ENCODE results near the gene BAIAP2L2. TPM values are rescaled to one million over a fixed set of nuclear protein-coding genes. Genes with fewer than 3 reads are reported as not detected.

BAIAP2L2 gene
- total RNA-seq, 1 donor from 2014 or later, result 0.77 TPM

DNA sequence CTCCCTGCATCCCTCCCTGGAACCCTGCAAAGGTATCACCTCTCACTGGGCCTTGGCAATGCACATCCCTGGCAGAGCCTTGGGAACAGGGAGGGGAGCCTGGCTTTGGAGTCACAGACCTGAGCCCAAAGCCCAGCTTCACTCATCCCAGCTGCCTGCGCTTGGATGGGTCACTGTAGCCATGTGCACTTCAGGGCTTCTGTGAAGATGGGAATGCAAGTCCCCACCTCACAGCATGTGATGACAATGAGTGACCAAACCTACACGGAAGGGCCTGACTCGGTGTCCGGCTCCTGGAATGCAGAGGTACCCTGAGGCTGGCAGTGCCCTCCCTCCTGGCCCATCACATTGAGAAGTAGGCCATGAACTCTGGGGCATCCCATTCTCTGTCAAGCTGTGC, 22.8 kb upstream of the BAIAP2L2 start:
- peaks cover 21% of the 10 kb centered on the region for H3K36me3 Mint-ChIP-seq (ENCODE audit: low read depth, unreplicated experiment)
- no peak overlapping the region for H3K4me3 Mint-ChIP-seq (ENCODE audit: unreplicated experiment)
- peaks cover 6% of the 10 kb centered on the region for H3K4me1 Mint-ChIP-seq (ENCODE audit: unreplicated experiment)
- peaks cover 2% of the 10 kb centered on the region for H3K27me3 Mint-ChIP-seq (ENCODE audit: unreplicated experiment)
- TF ChIP-seq, protein P1, sequence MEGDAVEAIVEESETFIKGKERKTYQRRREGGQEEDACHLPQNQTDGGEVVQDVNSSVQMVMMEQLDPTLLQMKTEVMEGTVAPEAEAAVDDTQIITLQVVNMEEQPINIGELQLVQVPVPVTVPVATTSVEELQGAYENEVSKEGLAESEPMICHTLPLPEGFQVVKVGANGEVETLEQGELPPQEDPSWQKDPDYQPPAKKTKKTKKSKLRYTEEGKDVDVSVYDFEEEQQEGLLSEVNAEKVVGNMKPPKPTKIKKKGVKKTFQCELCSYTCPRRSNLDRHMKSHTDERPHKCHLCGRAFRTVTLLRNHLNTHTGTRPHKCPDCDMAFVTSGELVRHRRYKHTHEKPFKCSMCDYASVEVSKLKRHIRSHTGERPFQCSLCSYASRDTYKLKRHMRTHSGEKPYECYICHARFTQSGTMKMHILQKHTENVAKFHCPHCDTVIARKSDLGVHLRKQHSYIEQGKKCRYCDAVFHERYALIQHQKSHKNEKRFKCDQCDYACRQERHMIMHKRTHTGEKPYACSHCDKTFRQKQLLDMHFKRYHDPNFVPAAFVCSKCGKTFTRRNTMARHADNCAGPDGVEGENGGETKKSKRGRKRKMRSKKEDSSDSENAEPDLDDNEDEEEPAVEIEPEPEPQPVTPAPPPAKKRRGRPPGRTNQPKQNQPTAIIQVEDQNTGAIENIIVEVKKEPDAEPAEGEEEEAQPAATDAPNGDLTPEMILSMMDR (IDR thresholded peaks at IDR 0.05; ENCODE audit: unreplicated experiment), result no peak
- H3K9me3 Mint-ChIP-seq (ENCODE audit: unreplicated experiment), result no peaks in the 10 kb centered on the region
- DNase-seq (ENCODE audit: low spot score), result no peak
- H3K27ac Mint-ChIP-seq (ENCODE audit: unreplicated experiment), result no peak overlapping the region

DNA sequence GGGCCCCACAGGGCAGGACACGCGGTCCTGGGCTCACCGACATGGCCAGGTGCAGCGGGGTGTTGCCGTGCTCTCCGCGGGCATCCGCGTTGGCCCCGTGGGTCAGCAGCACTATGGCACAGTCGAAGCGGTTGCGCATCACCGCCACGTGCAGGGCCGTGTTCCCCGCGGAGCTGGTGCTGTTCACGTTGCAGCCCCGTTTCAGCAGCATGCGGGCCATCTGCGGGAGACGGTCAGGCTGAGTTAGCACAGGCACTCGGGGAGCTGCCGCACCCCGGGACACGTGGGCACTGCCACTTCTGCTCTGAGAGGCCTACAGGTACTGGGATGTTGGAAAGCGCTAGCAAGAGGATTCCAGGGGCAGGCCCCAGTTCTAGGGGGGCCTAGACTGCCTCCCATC, 22.3 kb upstream of the BAIAP2L2 start:
- no peaks in the 10 kb centered on the region for H3K9me3 Mint-ChIP-seq (ENCODE audit: unreplicated experiment)
- H3K27ac Mint-ChIP-seq (ENCODE audit: unreplicated experiment), result no peak overlapping the region
- peaks cover 2% of the 10 kb centered on the region for H3K27me3 Mint-ChIP-seq (ENCODE audit: unreplicated experiment)
- peaks cover 6% of the 10 kb centered on the region for H3K4me1 Mint-ChIP-seq (ENCODE audit: unreplicated experiment)
- no peak for DNase-seq (ENCODE audit: low spot score)
- TF ChIP-seq, protein P1 (IDR thresholded peaks at IDR 0.05; ENCODE audit: unreplicated experiment), result no peak
- H3K36me3 Mint-ChIP-seq (ENCODE audit: low read depth, unreplicated experiment), result peaks cover 21% of the 10 kb centered on the region
- no peak overlapping the region for H3K4me3 Mint-ChIP-seq (ENCODE audit: unreplicated experiment)

DNA sequence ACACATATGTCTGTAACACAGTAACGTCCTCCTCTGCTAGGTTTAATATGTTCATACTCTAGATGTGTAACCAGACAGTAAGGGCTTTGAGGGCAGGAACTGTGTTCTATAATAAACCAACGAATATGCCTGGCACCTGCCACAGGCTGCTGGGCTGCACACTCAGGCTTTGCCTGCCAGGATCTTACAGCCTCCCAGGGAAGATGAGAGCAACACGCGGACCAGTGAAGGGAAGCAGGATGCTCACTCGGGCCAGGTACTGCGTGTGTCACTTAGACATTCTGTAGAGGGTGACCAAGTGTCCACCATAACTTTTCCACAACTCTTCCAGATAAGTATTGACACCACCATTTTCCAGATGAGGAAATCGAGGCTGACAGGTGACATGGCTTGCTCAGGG, 21.7 kb upstream of the BAIAP2L2 start:
- Mint-ChIP-seq H3K27ac (ENCODE audit: unreplicated experiment) (no peak overlapping the region), H3K4me3 (ENCODE audit: unreplicated experiment) (no peak overlapping the region), H3K27me3 (ENCODE audit: unreplicated experiment) (peaks cover 2% of the 10 kb centered on the region), H3K36me3 (ENCODE audit: low read depth, unreplicated experiment) (peaks cover 21% of the 10 kb centered on the region), H3K4me1 (ENCODE audit: unreplicated experiment) (peaks cover 6% of the 10 kb centered on the region), H3K9me3 (ENCODE audit: unreplicated experiment) (no peaks in the 10 kb centered on the region)
- TF ChIP-seq, protein P1 (IDR thresholded peaks at IDR 0.05; ENCODE audit: unreplicated experiment), result no peak
- no peak for DNase-seq (ENCODE audit: low spot score)

DNA sequence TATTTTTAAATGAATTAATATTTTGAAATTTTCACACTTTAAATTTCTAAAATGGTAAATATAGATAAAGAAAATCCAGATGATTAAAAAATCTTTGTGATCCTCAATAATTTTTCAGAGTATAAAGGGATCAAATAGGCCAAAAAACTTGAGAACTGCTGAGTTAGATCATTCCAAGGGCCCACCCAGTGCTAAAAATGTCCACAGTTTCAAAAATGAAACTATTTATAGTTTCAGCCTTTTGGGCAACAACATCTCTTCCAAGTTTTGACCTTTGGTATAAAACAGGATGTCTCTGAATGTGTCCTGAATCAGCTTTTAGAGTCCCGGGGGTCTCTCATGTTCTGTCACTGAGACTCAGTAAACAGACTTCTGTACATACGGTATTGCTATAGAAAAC, 20.9 kb upstream of the BAIAP2L2 start:
- Mint-ChIP-seq H3K27me3 (ENCODE audit: unreplicated experiment) (peaks cover 2% of the 10 kb centered on the region), H3K9me3 (ENCODE audit: unreplicated experiment) (no peaks in the 10 kb centered on the region), H3K36me3 (ENCODE audit: low read depth, unreplicated experiment) (peaks cover 21% of the 10 kb centered on the region), H3K4me3 (ENCODE audit: unreplicated experiment) (no peak overlapping the region), H3K4me1 (ENCODE audit: unreplicated experiment) (peaks cover 6% of the 10 kb centered on the region), H3K27ac (ENCODE audit: unreplicated experiment) (no peak overlapping the region)
- TF ChIP-seq, protein P1 (IDR thresholded peaks at IDR 0.05; ENCODE audit: unreplicated experiment), result no peak
- DNase-seq (ENCODE audit: low spot score), result no peak

DNA sequence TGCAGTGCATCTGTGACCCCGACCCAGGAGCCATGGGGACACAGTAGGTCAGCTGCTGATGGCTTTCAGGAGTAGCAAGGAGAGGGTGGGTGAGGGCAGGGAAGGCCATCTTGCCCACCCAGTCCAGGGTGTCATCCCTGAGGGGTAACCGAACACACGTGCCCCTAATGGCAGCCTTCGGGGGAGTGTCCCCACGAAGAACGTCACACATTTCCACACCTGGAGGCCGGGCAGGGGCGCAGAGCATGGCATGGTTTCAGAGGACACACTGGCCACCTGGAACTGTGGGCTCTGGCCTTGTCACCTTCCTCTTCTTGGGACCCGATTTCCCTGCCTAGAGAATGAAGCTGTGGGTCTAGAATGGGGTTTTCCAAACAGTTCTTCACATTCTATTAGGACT, 19.4 kb upstream of the BAIAP2L2 start:
- TF ChIP-seq, protein P1 (IDR thresholded peaks at IDR 0.05; ENCODE audit: unreplicated experiment), result no peak
- no peaks in the 10 kb centered on the region for H3K9me3 Mint-ChIP-seq (ENCODE audit: unreplicated experiment)
- H3K36me3 Mint-ChIP-seq (ENCODE audit: low read depth, unreplicated experiment), result peaks cover 16% of the 10 kb centered on the region
- peak overlapping the region; percentile 70 for H3K27ac Mint-ChIP-seq (ENCODE audit: unreplicated experiment)
- no peak for DNase-seq (ENCODE audit: low spot score)
- H3K27me3 Mint-ChIP-seq (ENCODE audit: unreplicated experiment), result peaks cover 6% of the 10 kb centered on the region
- H3K4me1 Mint-ChIP-seq (ENCODE audit: unreplicated experiment), result no peaks in the 10 kb centered on the region
- H3K4me3 Mint-ChIP-seq (ENCODE audit: unreplicated experiment), result no peak overlapping the region
